ENCODE measurements around the gene CTBP1. TPM values are rescaled to one million over a fixed set of nuclear protein-coding genes. Genes with fewer than 3 reads are reported as not detected.

CTBP1 gene
- total RNA-seq, 1 donor from 2014 or later, result 165 TPM

- no peak for TF ChIP-seq CTCF (conservative IDR thresholded peaks at IDR 0.05)
- Mint-ChIP-seq H3K9me3 (no peaks in the 10 kb centered on the region), H3K4me1 (ENCODE audit: unreplicated experiment) (peaks cover 4% of the 10 kb centered on the region), H3K4me3 (no peak overlapping the region), H3K27ac (no peak overlapping the region), H3K27me3 (no peaks in the 10 kb centered on the region), H3K36me3 (peaks cover 37% of the 10 kb centered on the region)
- no peak for DNase-seq (ENCODE audit: extremely low spot score, unreplicated experiment)
Measured at GRCh38 chr4:1222938-1223690, 25.8 kb downstream of the CTBP1 start.

- H3K27ac Mint-ChIP-seq, result no peak overlapping the region
- no peak for TF ChIP-seq CTCF (conservative IDR thresholded peaks at IDR 0.05)
- H3K4me3 Mint-ChIP-seq, result no peak overlapping the region
- H3K36me3 Mint-ChIP-seq, result peaks cover 35% of the 10 kb centered on the region
- H3K9me3 Mint-ChIP-seq, result no peaks in the 10 kb centered on the region
- H3K27me3 Mint-ChIP-seq, result no peaks in the 10 kb centered on the region
- no peak for DNase-seq (ENCODE audit: extremely low spot score, unreplicated experiment)
- peaks cover 4% of the 10 kb centered on the region for H3K4me1 Mint-ChIP-seq (ENCODE audit: unreplicated experiment)
Measured at GRCh38 chr4:1222036-1222789, 26.7 kb downstream of the CTBP1 start.

- H3K27ac Mint-ChIP-seq, result no peak overlapping the region
- H3K27me3 Mint-ChIP-seq, result no peaks in the 10 kb centered on the region
Measured at GRCh38 chr4:1221155-1221870, 27.6 kb downstream of the CTBP1 start.

GRCh38 chr4:1220566-1220965 lies 28.4 kb downstream of the CTBP1 start:
- no peak overlapping the region for H3K27ac Mint-ChIP-seq
- no peak for TF ChIP-seq CTCF (conservative IDR thresholded peaks at IDR 0.05)
- no peak for DNase-seq (ENCODE audit: extremely low spot score, unreplicated experiment)

More at GRCh38 chr4:1221155-1221870, 27.6 kb downstream of the CTBP1 start:
- peaks cover 4% of the 10 kb centered on the region for H3K4me1 Mint-ChIP-seq (ENCODE audit: unreplicated experiment)
- no peak for DNase-seq (ENCODE audit: extremely low spot score, unreplicated experiment)
- peaks cover 30% of the 10 kb centered on the region for H3K36me3 Mint-ChIP-seq
- no peak overlapping the region for H3K4me3 Mint-ChIP-seq
- no peaks in the 10 kb centered on the region for H3K9me3 Mint-ChIP-seq
- TF ChIP-seq CTCF (conservative IDR thresholded peaks at IDR 0.05), result no peak

GRCh38 chr4:1219566-1219950 lies 29.4 kb downstream of the CTBP1 start:
- no peak for DNase-seq (ENCODE audit: extremely low spot score, unreplicated experiment)
- no peaks in the 10 kb centered on the region for H3K27me3 Mint-ChIP-seq
- peaks cover 27% of the 10 kb centered on the region for H3K36me3 Mint-ChIP-seq
- peaks cover 4% of the 10 kb centered on the region for H3K4me1 Mint-ChIP-seq (ENCODE audit: unreplicated experiment)
- no peak overlapping the region for H3K27ac Mint-ChIP-seq
- H3K4me3 Mint-ChIP-seq, result no peak overlapping the region
- no peaks in the 10 kb centered on the region for H3K9me3 Mint-ChIP-seq
- no peak for TF ChIP-seq CTCF (conservative IDR thresholded peaks at IDR 0.05)

More at GRCh38 chr4:1220566-1220965, 28.4 kb downstream of the CTBP1 start:
- H3K9me3 Mint-ChIP-seq, result no peaks in the 10 kb centered on the region
- peaks cover 4% of the 10 kb centered on the region for H3K4me1 Mint-ChIP-seq (ENCODE audit: unreplicated experiment)
- no peaks in the 10 kb centered on the region for H3K27me3 Mint-ChIP-seq
- H3K4me3 Mint-ChIP-seq, result no peak overlapping the region
- peaks cover 30% of the 10 kb centered on the region for H3K36me3 Mint-ChIP-seq

Data from type B pancreatic cell (in vitro differentiated cells).